Activated CD8-positive, alpha-beta memory T cell treated with anti-CD3 and anti-CD28 coated beads, Interleukin-2, amount 50 U/mL, for 1 hour (primary cell): Measurements from ENCODE around the gene SLC2A9.
A peak's percentile ranks its signal among the peaks of the same experiment; 100 is the strongest.

Experiments
- DNase-seq: peaks from one replicate; pipeline ENCODE4 v3.0.0-alpha.2; 2020; ENCODE audit errors: extremely low read depth

Gene SLC2A9

DNA sequence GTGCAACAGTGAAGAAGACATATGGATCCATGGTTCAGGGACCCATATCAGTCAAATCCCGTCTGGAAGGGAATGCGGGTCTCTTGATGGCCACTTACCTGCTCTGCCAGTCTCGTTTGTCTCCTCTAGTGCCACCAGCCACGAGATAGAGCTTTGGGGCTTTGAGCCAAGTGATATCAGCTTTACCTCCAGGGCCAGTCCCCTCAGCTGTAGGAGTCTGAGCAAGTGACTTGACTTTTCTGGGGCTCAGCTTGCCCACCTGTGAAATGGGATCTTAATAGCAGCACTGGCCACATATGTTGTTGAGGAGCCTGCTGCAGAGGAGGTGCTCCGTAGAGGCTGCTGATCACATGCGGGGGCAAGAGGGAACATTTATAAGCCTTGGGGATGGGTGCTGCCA, 1.2 kb downstream of the SLC2A9 start:
- DNase-seq, result no peak

DNA sequence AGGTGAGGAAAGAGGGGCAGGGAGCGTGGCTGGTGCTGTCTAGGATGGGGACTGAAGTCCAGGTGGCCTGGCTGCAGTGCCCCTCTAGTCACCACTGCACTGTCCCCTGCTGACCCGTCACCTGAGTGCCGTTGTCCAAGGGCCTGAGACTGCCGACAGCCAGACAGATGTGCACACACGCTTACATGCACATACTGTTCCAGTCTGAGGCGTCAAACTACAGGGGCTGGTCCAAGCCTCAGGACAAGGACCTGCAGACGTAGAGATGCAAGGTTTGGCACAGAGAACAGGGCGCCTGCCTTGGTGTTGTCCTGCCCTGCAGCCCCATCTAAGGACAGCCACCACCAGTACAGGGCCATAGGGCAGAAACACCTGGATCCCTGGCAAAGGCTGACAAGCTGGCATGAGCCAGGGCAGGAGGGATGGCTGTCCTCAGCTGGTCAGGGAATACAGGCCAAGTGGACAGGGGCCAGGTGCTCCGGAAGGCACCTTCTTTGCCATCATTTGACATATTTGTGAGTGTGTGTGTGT, 1.7 kb downstream of the SLC2A9 start:
- no peak for DNase-seq

DNA sequence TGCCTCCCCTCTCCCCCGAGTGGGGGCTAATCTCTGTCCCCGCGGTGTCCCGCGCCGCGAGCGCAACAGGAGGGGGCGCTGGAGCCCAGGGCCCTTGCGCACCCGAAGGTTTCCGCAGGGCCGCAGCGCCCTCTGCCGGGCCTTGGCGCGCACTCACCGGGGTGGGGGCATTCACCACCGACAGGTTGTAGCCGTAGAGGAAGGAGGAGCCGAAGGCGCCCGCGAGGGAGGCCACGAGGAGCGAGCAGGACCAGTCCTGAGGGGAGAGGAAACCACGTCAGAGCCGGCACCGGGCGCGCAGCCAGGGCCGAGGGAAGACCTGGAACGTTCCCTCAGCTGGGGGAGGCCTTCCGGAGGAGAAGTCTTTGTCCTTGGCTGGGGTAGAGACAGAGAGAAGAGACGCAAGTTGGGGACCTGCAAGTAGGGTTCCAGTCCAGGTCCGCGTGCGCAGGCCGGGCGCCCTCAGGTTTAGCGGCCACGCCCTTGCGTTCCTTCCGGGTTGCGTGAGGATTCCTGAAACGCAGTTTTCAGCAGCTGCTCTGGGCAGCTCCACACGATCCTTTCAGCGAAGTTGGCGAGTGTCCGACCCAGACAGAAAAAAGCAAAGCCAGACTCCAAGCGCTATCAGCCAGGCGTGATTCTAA, 2.4 kb downstream of the SLC2A9 start:
- peak; percentile 74 for DNase-seq

DNA sequence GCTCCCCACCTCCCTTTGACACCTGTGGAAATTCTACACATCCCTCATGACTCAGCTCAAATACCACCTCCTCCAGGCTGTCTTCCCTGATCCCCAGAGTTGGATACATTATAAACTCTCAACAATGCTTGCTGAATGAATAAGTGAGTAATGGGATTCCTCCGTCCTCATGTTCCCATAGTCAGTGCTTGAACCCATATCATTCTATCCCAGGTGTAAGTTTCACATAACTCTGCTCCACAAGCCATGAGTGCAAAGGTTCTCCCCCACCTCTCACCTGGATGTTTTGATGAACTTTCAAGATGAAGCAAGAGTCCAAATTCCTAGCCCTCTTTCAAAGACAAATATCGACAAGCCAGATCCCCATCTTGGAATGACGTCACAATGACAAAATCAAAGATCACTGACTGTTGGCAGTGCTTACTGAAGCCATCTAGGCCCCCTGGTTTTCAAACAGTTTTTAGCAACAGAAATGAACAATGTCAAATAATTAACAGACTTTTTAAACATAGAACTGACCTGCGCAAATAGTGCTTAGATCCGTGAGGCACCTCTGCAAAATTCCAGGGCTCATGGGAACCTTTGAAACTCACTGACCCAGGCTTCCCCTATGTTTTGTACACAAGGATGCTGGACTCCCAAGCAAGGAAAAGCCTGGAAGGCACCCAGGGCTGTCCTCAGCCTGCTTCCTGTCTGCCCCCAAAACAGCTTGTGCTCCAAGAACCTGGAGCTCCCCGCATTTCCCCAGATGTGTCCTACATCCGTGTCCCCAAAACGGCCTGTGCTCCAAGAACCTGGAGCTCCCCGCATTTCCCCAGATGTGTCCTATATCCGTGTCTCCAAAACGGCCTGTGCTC, 4.0 kb downstream of the SLC2A9 start:
- DNase-seq, result no peak

DNA sequence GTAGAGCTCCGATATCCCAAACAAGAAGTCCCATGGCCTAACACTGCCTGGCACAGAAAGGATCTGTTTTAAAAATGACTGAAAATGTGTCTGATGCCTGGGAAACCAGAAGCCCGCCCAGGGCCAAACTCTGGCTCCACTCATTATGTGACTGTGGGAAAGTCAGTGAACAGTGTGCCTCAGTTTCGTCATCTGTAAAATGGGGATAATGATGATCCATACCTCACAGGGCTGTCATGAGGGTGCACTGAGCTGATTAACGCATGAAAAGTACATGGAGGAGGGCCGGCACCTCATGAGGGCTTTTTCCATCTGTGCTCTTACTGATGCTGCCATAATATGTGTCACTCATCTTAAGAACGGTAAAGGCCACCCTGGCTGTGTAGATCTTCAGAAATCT, 5.1 kb downstream of the SLC2A9 start:
- DNase-seq, result no peak

DNA sequence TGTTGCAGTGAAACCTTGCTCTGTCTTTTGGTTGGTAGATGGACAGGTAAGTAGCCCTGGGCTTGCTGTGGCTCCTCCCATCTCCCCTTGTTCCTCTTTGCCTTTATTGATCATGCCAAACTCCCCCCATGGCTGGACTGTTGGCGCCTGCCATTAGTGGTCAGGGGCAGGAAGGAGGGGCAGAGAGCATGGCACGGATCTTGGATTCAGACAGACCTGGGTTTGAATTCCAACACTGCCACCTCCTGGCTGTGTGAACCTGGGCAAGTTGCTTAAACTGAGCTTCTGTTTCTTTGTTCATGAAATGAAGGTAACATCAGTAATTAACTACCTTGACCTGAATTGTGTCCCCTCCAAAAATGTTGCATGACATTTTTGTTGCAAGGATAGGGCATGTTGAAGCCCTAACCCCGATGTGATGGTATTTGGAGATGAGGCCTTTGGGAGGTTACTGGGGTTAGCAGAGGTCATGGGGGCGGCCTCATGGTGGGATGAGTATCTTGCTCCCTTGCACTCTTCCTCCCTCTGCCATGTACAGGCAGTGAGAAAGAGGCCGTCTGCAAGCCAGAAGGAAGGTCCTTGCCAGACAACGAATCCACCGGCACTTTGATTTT, 6.0 kb downstream of the SLC2A9 start:
- no peak for DNase-seq

DNA sequence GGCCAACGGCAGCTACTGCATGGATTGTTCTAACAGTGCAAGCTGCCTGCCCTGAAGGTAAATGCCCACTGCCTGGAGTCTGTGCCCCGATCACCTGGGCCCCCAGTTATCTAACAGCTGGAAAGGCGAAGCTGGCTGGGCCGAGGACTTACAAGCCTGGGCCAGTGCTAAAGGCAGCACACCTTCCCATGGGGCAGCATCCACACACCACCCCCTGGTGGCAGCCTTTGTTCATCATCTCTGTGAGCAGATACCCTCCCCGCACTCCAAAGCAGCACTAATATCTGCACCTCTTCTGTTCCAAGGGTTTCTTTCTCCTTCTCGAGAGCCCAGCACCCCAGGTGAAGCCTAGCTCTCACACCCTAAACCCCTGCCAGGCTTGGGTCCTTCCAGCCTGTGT, 7.6 kb downstream of the SLC2A9 start:
- no peak for DNase-seq

DNA sequence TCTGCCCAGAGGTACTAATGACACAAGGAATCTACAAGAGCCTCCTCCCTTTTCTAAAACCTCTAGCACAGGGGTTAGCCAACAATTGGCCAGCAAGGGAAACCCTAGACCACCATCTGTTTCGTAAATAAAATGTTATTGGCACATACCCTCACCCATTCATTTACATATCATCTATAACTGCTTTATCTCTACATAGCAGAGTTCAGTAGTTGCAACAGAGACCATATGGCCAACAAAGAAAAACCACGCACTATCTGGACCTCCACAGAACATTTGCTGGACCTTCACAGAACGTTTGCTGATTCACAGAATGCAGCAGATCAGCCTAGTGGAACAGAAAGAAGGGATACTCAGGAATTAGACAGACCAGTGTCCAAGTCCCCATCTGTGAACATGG, 9.4 kb downstream of the SLC2A9 start:
- no peak for DNase-seq

DNA sequence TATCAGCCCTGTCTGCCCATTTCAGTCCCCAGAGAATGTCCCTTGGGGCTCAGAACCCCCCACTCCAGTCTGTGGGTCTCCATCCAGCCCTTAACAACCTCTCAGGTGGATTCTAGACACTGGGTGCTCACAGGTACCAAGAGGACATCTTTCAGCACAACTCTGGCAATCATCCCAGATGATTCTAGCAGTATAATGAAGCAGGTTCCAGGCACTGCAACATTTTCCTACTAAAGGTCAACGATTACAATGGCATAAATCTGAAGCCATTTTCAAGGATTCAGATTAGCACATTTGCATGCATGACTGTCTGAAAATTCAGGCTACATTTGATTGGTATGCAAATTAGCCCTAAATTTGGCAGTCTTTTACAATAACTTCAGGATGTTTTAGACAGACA, 10.0 kb downstream of the SLC2A9 start:
- DNase-seq, result no peak

DNA sequence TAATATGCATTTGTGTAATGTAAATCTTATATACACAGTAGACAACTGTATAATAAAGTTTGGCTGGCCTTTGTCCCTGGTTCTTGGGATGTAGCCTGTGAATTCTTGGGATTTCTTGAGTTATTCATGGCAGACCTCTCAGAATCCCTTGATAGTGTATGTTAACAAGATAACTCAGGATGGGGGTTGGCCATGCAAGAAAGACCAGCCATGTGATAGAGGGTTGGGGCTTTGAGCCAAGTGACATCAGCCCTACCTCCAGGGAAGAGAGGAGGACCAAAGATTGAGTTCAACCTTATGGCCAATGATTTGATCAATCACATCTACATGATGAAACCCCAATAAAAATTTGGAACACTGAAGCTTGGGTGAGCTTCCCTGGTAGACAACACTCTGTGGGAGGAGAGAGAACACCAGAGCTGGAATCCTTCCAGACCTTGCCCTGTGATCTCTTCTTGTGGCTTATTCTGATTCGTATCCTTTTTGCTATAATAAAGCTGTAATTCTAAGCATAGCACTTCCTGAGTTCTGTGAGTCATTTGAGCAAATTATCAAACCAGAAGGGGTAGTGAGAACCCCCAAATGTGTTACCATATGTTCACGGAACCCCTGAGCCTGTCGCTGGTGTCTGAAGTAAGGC, 11.3 kb downstream of the SLC2A9 start:
- no peak for DNase-seq

DNA sequence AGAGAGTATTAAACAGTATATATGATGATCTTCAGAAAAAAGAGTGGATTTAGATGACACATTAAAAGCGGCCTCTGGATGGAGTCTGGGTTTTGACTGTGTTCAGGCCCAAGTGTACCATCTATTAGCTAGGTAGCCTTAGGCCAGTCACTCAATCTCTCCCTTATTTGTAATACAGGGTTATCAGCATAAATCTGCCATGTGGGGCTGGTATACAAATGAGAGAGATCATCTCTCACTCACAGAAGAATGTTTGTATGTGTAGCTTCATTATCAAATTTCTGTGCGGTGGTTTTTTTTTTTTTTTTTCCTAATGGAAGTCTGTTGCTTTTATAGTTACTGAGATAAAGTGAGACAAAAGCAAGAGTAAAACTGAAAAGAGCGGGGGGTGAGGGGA, 12.7 kb downstream of the SLC2A9 start:
- DNase-seq, result no peak

DNA sequence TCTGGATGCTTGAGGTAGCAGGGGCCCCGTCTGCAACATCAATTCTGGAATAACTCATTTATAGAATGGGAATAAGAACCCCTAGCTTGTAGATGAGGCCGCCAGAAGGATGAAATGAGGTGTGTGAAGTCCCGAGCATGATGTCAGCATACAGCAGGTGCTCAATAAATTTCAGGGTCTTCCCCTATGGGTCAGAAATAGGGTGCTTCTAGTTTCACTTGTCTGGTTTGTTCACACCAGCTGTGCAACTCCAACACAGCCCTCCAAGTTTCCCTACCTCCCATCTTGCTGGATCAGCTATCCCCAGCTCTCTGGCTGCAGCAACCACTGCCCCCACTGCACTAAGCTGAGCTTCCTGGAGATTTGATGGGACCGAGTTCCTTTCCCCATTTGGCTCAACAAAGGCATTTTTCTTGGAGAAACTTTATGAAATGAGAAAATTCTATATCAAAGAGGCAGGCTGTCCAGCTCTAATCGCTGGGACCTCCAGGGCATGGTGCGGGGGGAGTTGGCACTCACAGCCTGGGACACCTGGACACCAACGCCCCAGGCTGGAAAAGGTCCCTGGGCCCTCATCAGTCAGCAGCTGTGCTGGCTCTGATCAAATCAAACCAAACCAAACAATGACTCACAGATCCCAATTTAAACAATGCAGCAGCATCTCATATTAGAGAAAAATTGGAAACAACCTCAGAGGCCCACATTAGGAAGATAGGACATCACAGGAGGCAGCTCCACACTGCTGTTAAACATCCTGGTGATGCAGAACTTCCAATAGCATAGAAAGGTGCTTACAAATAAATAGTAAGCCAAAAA, 13.3 kb downstream of the SLC2A9 start:
- no peak for DNase-seq

DNA sequence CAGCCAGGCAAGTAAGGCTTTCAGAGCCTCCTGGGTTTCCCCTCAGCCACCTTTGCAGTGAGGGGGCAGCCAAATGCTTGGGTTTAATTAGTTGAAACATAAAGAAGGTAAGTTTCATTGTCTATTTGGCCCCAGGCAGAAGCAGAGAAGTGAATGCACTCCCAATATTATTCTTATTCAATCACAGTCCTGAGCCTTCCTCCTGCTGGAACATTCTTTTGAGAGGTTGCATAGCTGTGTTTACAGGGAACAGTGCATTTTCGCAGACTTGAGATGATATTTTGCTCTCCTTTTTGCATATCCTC, 13.9 kb downstream of the SLC2A9 start:
- no peak for DNase-seq

DNA sequence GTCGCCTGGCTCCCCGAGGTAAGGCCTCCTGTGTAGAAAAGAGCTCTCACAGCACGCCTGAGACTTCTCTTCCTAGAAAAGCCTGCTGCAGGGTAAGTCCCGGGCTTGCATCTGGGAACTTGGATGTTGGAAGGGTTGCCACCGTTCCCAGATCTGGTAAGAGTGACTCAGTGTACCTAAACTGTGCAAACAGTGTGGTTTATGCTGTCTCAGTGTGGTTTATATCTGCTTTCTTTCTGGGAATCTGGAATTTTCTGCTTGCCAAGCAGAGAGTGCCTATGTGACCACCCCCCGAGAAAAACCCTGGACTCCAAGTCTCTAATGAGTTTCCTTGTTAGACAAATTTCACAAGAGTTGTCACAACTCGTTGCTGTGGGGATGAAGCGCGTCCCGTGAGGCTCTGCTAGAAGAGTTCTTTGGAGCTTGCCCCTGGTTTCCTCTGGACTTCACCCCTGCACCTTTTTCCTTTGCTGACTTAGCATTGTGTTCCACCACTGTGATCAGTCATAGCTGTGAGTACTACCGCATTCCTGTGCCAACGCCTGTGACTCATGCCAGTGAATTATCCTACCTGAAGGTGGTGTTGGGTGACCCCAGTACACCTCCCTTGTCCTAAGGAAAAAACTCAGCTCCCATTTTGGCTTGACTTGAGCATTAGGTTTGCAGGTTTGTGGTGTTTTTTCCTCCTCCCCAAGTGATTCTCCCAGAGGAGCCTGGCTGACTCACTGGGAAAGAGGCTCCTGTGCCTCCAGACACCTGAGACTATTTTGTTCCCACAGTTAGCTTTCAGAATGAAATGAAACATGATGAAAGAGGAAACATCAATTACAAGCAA, 14.5 kb downstream of the SLC2A9 start:
- DNase-seq, result no peak

DNA sequence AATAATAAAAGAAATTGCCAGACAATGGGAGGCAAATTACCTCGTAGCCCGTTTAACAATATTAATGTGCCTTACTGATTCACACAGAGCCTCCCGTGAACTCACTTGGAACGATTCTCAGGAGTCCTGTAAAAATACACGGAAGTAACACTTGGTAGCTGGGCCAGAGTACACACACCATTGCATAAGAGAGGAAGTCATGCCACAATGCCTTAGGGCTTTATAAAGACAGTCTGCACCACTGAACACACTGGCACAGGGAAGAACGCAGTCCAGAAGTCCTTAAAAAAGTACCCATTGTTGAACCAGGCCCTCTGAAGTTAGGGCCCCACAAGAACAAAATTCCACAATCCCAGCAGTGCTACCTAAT, 15.1 kb downstream of the SLC2A9 start:
- no peak for DNase-seq

DNA sequence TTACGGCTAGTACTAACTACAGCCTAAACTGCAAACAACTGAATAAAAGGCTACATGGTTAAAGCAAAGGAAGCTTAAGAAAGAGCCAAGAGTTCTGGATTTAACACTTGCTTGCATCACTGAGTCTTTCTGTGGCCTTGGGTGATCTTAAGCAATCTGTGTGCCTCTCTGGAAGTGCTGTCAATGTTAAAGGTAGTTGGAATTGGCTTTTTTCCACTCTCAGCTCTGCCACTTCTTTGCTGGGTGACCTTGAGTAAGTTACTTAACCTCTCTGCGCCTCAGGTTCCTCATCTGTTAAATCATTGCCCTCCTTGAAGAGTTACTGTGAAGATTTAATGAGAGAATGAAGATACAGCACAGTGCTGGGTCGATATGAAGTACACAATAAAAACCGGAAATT, 15.7 kb downstream of the SLC2A9 start:
- no peak for DNase-seq

DNA sequence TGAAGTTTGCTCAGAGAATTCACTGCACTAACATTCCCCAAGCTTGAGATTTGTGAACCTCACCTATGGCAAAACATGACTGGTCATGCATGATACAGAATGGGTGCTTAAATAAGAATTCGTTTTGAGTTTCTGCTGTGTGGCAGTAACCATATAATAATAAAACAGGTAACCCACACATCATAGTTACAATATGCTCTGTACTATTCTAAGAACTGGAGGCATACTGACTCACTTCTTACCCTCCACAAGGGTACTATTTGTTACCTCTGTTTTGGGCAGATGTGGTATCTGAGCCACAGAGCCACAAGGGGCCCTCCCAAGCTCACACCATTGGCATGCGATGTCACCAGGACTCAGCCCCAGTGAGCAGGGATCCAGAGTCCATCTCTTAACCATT, 17.6 kb downstream of the SLC2A9 start:
- no peak for DNase-seq

DNA sequence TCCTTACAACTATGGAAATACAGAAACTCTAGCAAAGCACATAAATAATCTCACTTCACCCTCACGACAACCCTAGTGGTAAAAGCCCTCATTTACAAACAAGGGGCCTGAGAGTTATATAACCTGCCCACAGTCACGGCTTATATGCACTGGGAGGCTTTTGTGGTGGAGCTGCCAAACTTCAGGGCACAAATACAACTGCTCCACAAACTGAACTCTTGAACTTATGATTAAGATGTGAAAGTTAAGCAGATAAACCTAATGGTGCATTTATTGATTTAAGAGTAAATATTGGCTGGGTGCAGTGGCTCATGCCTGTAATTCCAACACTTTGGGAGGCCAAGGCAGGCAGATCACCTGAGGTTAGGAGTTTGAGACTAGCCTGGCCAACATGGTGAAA, 19.0 kb downstream of the SLC2A9 start:
- DNase-seq, result no peak

DNA sequence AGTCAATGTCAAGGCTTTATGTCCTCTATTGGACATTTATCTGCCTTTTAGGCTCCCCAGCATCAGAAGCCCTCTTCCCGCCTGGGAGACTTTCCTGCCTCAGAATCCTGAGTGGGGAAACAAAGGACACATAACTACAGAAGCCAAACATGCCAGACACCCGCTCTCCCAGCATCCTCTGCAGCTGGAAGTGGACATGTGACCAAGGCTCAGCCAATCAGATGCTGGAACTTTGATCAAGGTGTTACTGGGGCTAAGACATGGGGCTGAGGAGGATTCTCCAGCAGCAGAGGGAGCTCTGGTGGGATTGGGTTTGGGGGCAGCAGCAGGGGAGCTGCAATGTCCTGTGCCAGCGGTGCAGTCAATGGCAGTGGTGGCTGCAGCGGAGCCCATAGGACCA, 19.5 kb downstream of the SLC2A9 start:
- no peak for DNase-seq

DNA sequence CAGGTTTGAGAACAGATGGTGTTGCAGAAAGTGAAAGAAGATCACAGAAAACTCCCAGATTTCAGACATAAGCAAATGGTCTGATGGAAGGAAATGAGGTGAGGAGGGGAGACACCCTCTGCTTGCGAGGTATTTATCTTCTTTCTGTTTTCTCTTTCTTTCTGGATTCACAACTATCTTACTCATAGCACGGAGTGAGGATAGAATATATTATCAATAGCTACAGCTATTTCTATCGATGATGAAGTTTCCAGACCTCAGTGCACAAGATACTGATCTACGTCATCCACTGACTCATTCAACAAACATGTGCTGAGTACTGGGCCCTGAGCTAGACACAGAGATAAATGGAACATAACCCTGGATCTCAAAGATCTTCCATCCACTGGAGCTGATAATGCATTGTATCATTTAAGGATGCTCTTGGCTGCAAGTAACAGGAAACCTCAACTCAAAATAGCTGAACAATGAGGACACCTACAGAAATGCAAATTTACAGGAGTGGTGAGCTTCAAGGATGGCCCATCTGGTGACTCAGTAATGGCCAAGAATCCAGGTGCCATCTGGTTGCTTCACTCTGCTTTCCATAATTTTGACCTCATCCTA, 21.2 kb downstream of the SLC2A9 start:
- no peak for DNase-seq
